GM18505 (cell line): ENCODE measurements around the gene BOLA3.

Source experiments
- ATAC-seq: cut with Tn5 transposase; IDR thresholded peaks from one replicate; pipeline ENCODE4 v1.9.1; 2021; ENCODE audit not compliant: unreplicated experiment
- POLR2A ChIP-seq: IDR thresholded peaks from 4 replicates; pipeline ENCODE4 v1.6.1; 2011; ENCODE audit warnings: borderline replicate concordance; ENCODE audit not compliant: insufficient read depth, insufficient read length; ENCODE audit errors: extremely low read depth

The BOLA3 gene

GRCh38 chr2:74087696-74088095 is 60.0 kb downstream of the BOLA3 start:
- ATAC-seq = no peak
- TF ChIP-seq POLR2A = no peak

GRCh38 chr2:74086021-74086420 is 61.7 kb downstream of the BOLA3 start:
- TF ChIP-seq POLR2A = no peak
- ATAC-seq = no peak
